Measurements from ENCODE around the gene SLC17A9.

Gene SLC17A9

DNA sequence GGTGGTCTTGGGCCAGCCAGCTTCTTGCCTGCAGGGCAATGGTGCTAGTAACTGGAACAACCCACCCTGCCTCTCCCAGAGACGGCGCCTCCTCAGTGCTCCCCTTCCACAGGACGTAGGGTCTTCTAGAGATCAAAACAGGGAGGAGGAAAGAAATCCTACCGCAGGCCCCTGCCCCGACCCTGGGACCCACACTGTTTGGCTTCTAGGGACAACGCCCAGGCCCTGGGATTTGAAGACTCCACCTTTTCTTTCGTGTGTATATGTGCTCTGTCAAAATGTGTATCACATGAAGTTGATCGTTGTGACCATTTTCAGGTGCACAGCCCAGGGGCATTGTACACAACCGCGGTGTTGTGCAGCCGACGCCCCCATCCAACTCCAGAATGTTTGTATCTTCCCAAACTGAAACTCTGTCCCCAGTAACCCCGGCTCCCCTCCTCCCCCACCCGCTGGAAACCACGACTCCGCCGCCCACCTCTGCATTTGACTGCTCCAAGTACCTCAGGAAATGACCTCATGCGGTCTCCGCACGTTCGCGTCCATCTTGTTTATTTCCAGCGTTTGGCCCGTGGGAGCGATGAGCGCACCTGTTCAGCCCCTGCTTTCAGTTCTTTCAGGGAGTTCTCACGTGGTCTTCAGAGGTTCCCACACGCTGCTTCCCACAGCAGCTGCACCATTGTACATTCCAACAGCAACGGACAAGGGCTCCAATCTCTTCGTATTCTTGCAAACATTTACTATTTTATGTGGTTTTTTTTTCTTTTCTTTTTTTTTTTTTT lies 57.7 kb downstream of the SLC17A9 start:
- H3K4me2 ChIP-seq (ENCODE audit: low read length, poor library complexity, severe bottlenecking): no peak overlapping the region
- no peak overlapping the region for H3K4me3 ChIP-seq (ENCODE audit: insufficient read depth in 1 of 2, low read depth in 1 of 2, low read length in 2 of 2)

DNA sequence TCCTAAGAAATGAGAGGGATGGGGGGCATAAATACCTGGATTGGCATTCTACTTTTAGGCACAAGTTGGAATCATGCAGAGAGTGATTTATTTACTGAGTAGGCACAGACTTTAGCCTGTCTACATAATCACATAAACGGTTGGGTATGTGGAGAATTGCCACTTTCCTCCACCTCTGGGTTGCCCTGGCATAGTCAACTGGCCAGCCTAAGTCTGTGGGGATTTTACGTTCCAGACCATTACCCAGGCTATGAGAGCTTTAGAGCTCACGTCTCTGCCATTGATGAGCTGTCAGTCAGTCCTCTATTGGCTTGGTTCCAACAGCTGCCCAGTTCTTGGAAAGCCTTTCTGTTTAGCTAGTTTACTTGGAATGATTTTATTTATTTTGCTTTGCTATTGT lies 59.3 kb downstream of the SLC17A9 start:
- Histone ChIP-seq H3K79me1 (replicated peaks; ENCODE audit: low read length, poor library complexity, severe bottlenecking) (no peaks in the 10 kb centered on the region), H3K23ac (ENCODE audit: low read length in 2 of 2) (no peak overlapping the region), H3K14ac (ENCODE audit: low read length in 2 of 2) (no peak overlapping the region), H2BK15ac (ENCODE audit: low read depth, poor library complexity, severe bottlenecking) (no peak overlapping the region), H3K18ac (ENCODE audit: low read depth in 1 of 2, low read length in 2 of 2) (no peak overlapping the region), H3K36me3 (ENCODE audit: control insufficient read depth in 1 of 2, insufficient read depth in 2 of 2, low read depth in 1 of 2, low read length in 2 of 2) (peaks cover 0 to 3% of the 10 kb centered on the region in 2 experiments), H3K9ac (ENCODE audit: low read length) (no peak overlapping the region), H2BK120ac (ENCODE audit: low read depth, low read length) (no peak overlapping the region), H3K27me3 (ENCODE audit: control insufficient read depth in 1 of 2, insufficient read depth in 1 of 2, low read length in 2 of 2) (peaks cover 84 to 92% of the 10 kb centered on the region in 2 experiments), H3K27ac (ENCODE audit: low read length, poor library complexity, severe bottlenecking) (no peak overlapping the region), H2BK5ac (ENCODE audit: low read depth, low read length, poor library complexity, severe bottlenecking) (no peak overlapping the region), H3K4me1 (ENCODE audit: control insufficient read depth, insufficient read depth, low read depth, low read length) (peaks cover 20% of the 10 kb centered on the region), H3K9me3 (ENCODE audit: control insufficient read depth, low read length) (peaks cover 16% of the 10 kb centered on the region), H2AFZ (ENCODE audit: low read depth, low read length) (no peak overlapping the region), H2BK12ac (ENCODE audit: low read length in 2 of 2) (no peak overlapping the region), H3K4ac (ENCODE audit: low read depth in 1 of 2, low read length in 2 of 2) (no peak overlapping the region), H3K4me2 (ENCODE audit: low read length, poor library complexity, severe bottlenecking) (no peak overlapping the region), H4K8ac (ENCODE audit: low read length) (no peak overlapping the region), H3K4me3 (ENCODE audit: insufficient read depth in 1 of 2, low read depth in 1 of 2, low read length in 2 of 2) (no peak overlapping the region), H2AK5ac (ENCODE audit: low read length, severe bottlenecking) (no peak overlapping the region), H4K91ac (ENCODE audit: low read length) (no peak overlapping the region)
- 68% methylated on average over 3 of the region's 3 CpGs for WGBS
- DNase-seq: no peak

More for the DNA sequence above, 57.7 kb downstream of the SLC17A9 start:
- H3K36me3 ChIP-seq (ENCODE audit: control insufficient read depth in 1 of 2, insufficient read depth in 2 of 2, low read depth in 1 of 2, low read length in 2 of 2): peaks cover 0 to 3% of the 10 kb centered on the region in 2 experiments
- no peak overlapping the region for H3K23ac ChIP-seq (ENCODE audit: low read length in 2 of 2)
- H3K9me3 ChIP-seq (ENCODE audit: control insufficient read depth, low read length): peaks cover 16% of the 10 kb centered on the region
- no peak overlapping the region for H2AFZ ChIP-seq (ENCODE audit: low read depth, low read length)
- no peak overlapping the region for H2BK15ac ChIP-seq (ENCODE audit: low read depth, poor library complexity, severe bottlenecking)
- H3K4me1 ChIP-seq (ENCODE audit: control insufficient read depth, insufficient read depth, low read depth, low read length): peaks cover 33% of the 10 kb centered on the region
- no peak overlapping the region for H4K91ac ChIP-seq (ENCODE audit: low read length)
- WGBS: 59% methylated on average over 27 of the region's 30 CpGs
- H3K9ac ChIP-seq (ENCODE audit: low read length): no peak overlapping the region
- no peaks in the 10 kb centered on the region for H3K79me1 ChIP-seq (replicated peaks; ENCODE audit: low read length, poor library complexity, severe bottlenecking)
- H3K18ac ChIP-seq (ENCODE audit: low read depth in 1 of 2, low read length in 2 of 2): no peak overlapping the region
- no peak overlapping the region for H2BK120ac ChIP-seq (ENCODE audit: low read depth, low read length)
- H3K27ac ChIP-seq (ENCODE audit: low read length, poor library complexity, severe bottlenecking): no peak overlapping the region
- H4K8ac ChIP-seq (ENCODE audit: low read length): no peak overlapping the region
- no peak overlapping the region for H3K4ac ChIP-seq (ENCODE audit: low read depth in 1 of 2, low read length in 2 of 2)
- H3K14ac ChIP-seq (ENCODE audit: low read length in 2 of 2): no peak overlapping the region
- DNase-seq: no peak
- no peak overlapping the region for H2BK5ac ChIP-seq (ENCODE audit: low read depth, low read length, poor library complexity, severe bottlenecking)
- H3K27me3 ChIP-seq (ENCODE audit: control insufficient read depth in 1 of 2, insufficient read depth in 1 of 2, low read length in 2 of 2): peaks cover 78 to 89% of the 10 kb centered on the region in 2 experiments
- H2AK5ac ChIP-seq (ENCODE audit: low read length, severe bottlenecking): no peak overlapping the region
- no peak overlapping the region for H2BK12ac ChIP-seq (ENCODE audit: low read length in 2 of 2)

DNA sequence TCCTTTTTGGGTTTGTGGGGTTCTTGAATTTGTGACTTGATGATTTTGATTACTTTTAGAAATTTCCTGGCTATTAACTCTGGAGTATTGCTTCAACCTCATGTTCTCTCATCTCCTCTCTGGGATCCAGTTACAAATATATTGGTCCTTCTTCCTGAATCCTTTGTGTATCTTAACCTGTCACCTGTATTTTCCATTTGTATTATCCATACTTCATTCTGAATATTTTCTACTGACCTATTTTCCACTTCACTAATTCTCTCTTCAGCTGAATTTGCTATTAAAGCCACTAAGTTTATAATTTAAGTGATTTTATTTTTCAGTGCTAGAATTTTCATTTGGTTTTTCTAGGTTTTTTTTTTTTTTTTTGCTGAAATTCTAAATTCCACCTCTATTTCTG lies 60.7 kb downstream of the SLC17A9 start:
- peaks cover 77 to 92% of the 10 kb centered on the region in 2 experiments for H3K27me3 ChIP-seq (ENCODE audit: control insufficient read depth in 1 of 2, insufficient read depth in 1 of 2, low read length in 2 of 2)
- H3K79me1 ChIP-seq (replicated peaks; ENCODE audit: low read length, poor library complexity, severe bottlenecking): no peaks in the 10 kb centered on the region
- no peak overlapping the region for H2AFZ ChIP-seq (ENCODE audit: low read depth, low read length)
- no peak overlapping the region for H2BK15ac ChIP-seq (ENCODE audit: low read depth, poor library complexity, severe bottlenecking)
- H3K27ac ChIP-seq (ENCODE audit: low read length, poor library complexity, severe bottlenecking): no peak overlapping the region
- no peak overlapping the region for H4K91ac ChIP-seq (ENCODE audit: low read length)
- no peak overlapping the region for H2BK12ac ChIP-seq (ENCODE audit: low read length in 2 of 2)
- H2AK5ac ChIP-seq (ENCODE audit: low read length, severe bottlenecking): no peak overlapping the region
- no peak overlapping the region for H3K4me3 ChIP-seq (ENCODE audit: insufficient read depth in 1 of 2, low read depth in 1 of 2, low read length in 2 of 2)
- H2BK5ac ChIP-seq (ENCODE audit: low read depth, low read length, poor library complexity, severe bottlenecking): no peak overlapping the region
- peaks cover 10% of the 10 kb centered on the region for H3K4me1 ChIP-seq (ENCODE audit: control insufficient read depth, insufficient read depth, low read depth, low read length)
- H3K14ac ChIP-seq (ENCODE audit: low read length in 2 of 2): no peak overlapping the region
- no peaks in the 10 kb centered on the region for H3K36me3 ChIP-seq (ENCODE audit: control insufficient read depth in 1 of 2, insufficient read depth in 2 of 2, low read depth in 1 of 2, low read length in 2 of 2)
- DNase-seq: no peak
- H3K4ac ChIP-seq (ENCODE audit: low read depth in 1 of 2, low read length in 2 of 2): no peak overlapping the region
- no peak overlapping the region for H4K8ac ChIP-seq (ENCODE audit: low read length)
- H3K9me3 ChIP-seq (ENCODE audit: control insufficient read depth, low read length): peaks cover 16% of the 10 kb centered on the region
- no peak overlapping the region for H3K9ac ChIP-seq (ENCODE audit: low read length)
- H2BK120ac ChIP-seq (ENCODE audit: low read depth, low read length): no peak overlapping the region
- H3K23ac ChIP-seq (ENCODE audit: low read length in 2 of 2): no peak overlapping the region
- no peak overlapping the region for H3K18ac ChIP-seq (ENCODE audit: low read depth in 1 of 2, low read length in 2 of 2)
- no peak overlapping the region for H3K4me2 ChIP-seq (ENCODE audit: low read length, poor library complexity, severe bottlenecking)

DNA sequence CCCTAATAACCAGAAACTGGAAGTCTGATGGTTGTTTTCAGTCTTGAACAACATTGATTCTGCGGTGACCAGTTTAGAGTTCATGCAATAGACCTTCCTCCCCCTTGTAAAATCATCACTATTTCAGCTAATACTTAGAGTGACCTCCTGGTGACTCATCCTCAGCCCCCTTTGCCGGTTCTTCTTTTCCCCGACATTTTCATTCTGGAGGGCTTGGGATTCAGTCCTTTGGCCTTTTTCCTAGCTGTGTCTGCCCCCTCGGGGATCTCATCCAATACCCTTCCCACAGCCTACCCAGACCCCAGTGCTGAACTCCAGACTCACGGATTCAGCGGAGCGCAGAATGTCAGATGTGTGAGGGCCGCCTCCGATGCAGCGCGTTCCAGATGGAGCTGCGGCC lies 61.8 kb downstream of the SLC17A9 start:
- Histone ChIP-seq H3K23ac (ENCODE audit: low read length in 2 of 2) (no peak overlapping the region), H3K27me3 (ENCODE audit: control insufficient read depth in 1 of 2, insufficient read depth in 1 of 2, low read length in 2 of 2) (peaks cover 67 to 89% of the 10 kb centered on the region in 2 experiments), H2BK12ac (ENCODE audit: low read length in 2 of 2) (no peak overlapping the region), H3K4me1 (ENCODE audit: control insufficient read depth, insufficient read depth, low read depth, low read length) (peaks cover 2% of the 10 kb centered on the region), H2AK5ac (ENCODE audit: low read length, severe bottlenecking) (no peak overlapping the region), H3K14ac (ENCODE audit: low read length in 2 of 2) (no peak overlapping the region), H2BK5ac (ENCODE audit: low read depth, low read length, poor library complexity, severe bottlenecking) (no peak overlapping the region), H3K36me3 (ENCODE audit: control insufficient read depth in 1 of 2, insufficient read depth in 2 of 2, low read depth in 1 of 2, low read length in 2 of 2) (no peaks in the 10 kb centered on the region), H3K79me1 (replicated peaks; ENCODE audit: low read length, poor library complexity, severe bottlenecking) (no peaks in the 10 kb centered on the region), H3K9ac (ENCODE audit: low read length) (no peak overlapping the region), H3K27ac (ENCODE audit: low read length, poor library complexity, severe bottlenecking) (no peak overlapping the region), H3K4me2 (ENCODE audit: low read length, poor library complexity, severe bottlenecking) (no peak overlapping the region), H2AFZ (ENCODE audit: low read depth, low read length) (no peak overlapping the region), H4K91ac (ENCODE audit: low read length) (no peak overlapping the region), H3K4ac (ENCODE audit: low read depth in 1 of 2, low read length in 2 of 2) (no peak overlapping the region), H4K8ac (ENCODE audit: low read length) (no peak overlapping the region), H2BK120ac (ENCODE audit: low read depth, low read length) (no peak overlapping the region), H3K9me3 (ENCODE audit: control insufficient read depth, low read length) (peaks cover 16% of the 10 kb centered on the region), H2BK15ac (ENCODE audit: low read depth, poor library complexity, severe bottlenecking) (no peak overlapping the region), H3K18ac (ENCODE audit: low read depth in 1 of 2, low read length in 2 of 2) (no peak overlapping the region), H3K4me3 (ENCODE audit: insufficient read depth in 1 of 2, low read depth in 1 of 2, low read length in 2 of 2) (no peak overlapping the region)
- DNase-seq: no peak
- WGBS: 25% methylated on average over 11 of the region's 12 CpGs
